ENCODE data around the gene XRN2. TPM values are rescaled to one million over a fixed set of nuclear protein-coding genes. Genes with fewer than 3 reads are reported as not detected.

The XRN2 gene
- total RNA-seq, 2 experiments from 2014 or later = 48.5 to 48.9 TPM

GRCh38 chr20:21376626-21377025, 73.5 kb downstream of the XRN2 start:
- TF ChIP-seq CTCF (IDR thresholded peaks at IDR 0.05) = no peak
- Histone ChIP-seq H3K27ac (ENCODE audit: low read depth in 1 of 2, low read length in 2 of 2) (no peak overlapping the region), H3K4me1 (ENCODE audit: insufficient read depth, low read length) (no peaks in the 10 kb centered on the region), H3K36me3 (ENCODE audit: insufficient read depth, low read length) (peaks cover 39% of the 10 kb centered on the region), H3K27me3 (ENCODE audit: control insufficient read depth in 1 of 2, insufficient read depth in 2 of 2, low read length in 2 of 2) (no peaks in the 10 kb centered on the region), H3K9me3 (ENCODE audit: control insufficient read depth in 1 of 2, insufficient read depth in 1 of 2, low read length in 2 of 2) (no peaks in the 10 kb centered on the region), H3K4me3 (ENCODE audit: low read length) (no peak overlapping the region)
- ATAC-seq (ENCODE audit: poor library complexity) (no peak), DNase-seq (no peak)
- peaks cover 85% of the 10 kb centered on the region for H3K36me3 Mint-ChIP-seq (ENCODE audit: low read depth)
- no peak overlapping the region for H3K27ac Mint-ChIP-seq
- intact Hi-C loops (cut with DNase I, micrococcal nuclease) = no loop called here
- no peaks in the 10 kb centered on the region for H3K4me1 Mint-ChIP-seq (ENCODE audit: low read depth)
- H3K27me3 Mint-ChIP-seq = no peaks in the 10 kb centered on the region
- no peak overlapping the region for H3K4me3 Mint-ChIP-seq
- ChIA-PET POLR2A (no interaction called here), CTCF (interaction anchor here (0.9 kb wide), 1 partner anchor 10 kb away, joined by 3 read pairs; no protein-coding TSS in a partner anchor)
- H3K9me3 Mint-ChIP-seq = no peaks in the 10 kb centered on the region

GRCh38 chr20:21377701-21378100, 74.6 kb downstream of the XRN2 start:
- no peak for ATAC-seq (ENCODE audit: poor library complexity)
- ChIA-PET POLR2A (no interaction called here), CTCF (interaction anchor here (0.9 kb wide), 1 partner anchor 11 kb away, joined by 3 read pairs; no protein-coding TSS in a partner anchor)
- H3K27me3 ChIP-seq (ENCODE audit: control insufficient read depth in 1 of 2, insufficient read depth in 2 of 2, low read length in 2 of 2) = no peaks in the 10 kb centered on the region
- Mint-ChIP-seq H3K4me1 (ENCODE audit: low read depth) (no peaks in the 10 kb centered on the region), H3K27ac (no peak overlapping the region), H3K4me3 (no peak overlapping the region), H3K36me3 (ENCODE audit: low read depth) (peaks cover 85% of the 10 kb centered on the region), H3K9me3 (no peaks in the 10 kb centered on the region), H3K27me3 (no peaks in the 10 kb centered on the region)
- no peak for DNase-seq
- no peaks in the 10 kb centered on the region for H3K9me3 ChIP-seq (ENCODE audit: control insufficient read depth in 1 of 2, insufficient read depth in 1 of 2, low read length in 2 of 2)
- H3K4me3 ChIP-seq (ENCODE audit: low read length) = no peak overlapping the region
- intact Hi-C loops (cut with DNase I, micrococcal nuclease) = no loop called here
- no peaks in the 10 kb centered on the region for H3K4me1 ChIP-seq (ENCODE audit: insufficient read depth, low read length)
- peaks cover 48% of the 10 kb centered on the region for H3K36me3 ChIP-seq (ENCODE audit: insufficient read depth, low read length)
- no peak overlapping the region for H3K27ac ChIP-seq (ENCODE audit: low read depth in 1 of 2, low read length in 2 of 2)
- TF ChIP-seq CTCF (IDR thresholded peaks at IDR 0.05) = no peak

GRCh38 chr20:21378259-21378658, 75.1 kb downstream of the XRN2 start:
- intact Hi-C loops (cut with DNase I, micrococcal nuclease) = no loop called here
- CTCF ChIA-PET = no interaction called here

More at GRCh38 chr20:21378259-21378658, 75.1 kb downstream of the XRN2 start:
- no peaks in the 10 kb centered on the region for H3K9me3 Mint-ChIP-seq
- ATAC-seq (ENCODE audit: poor library complexity) (no peak), DNase-seq (no peak)
- no peak overlapping the region for H3K27ac Mint-ChIP-seq
- Histone ChIP-seq H3K4me1 (ENCODE audit: insufficient read depth, low read length) (no peaks in the 10 kb centered on the region), H3K36me3 (ENCODE audit: insufficient read depth, low read length) (peaks cover 52% of the 10 kb centered on the region), H3K27ac (ENCODE audit: low read depth in 1 of 2, low read length in 2 of 2) (no peak overlapping the region), H3K4me3 (ENCODE audit: low read length) (no peak overlapping the region), H3K9me3 (ENCODE audit: control insufficient read depth in 1 of 2, insufficient read depth in 1 of 2, low read length in 2 of 2) (no peaks in the 10 kb centered on the region), H3K27me3 (ENCODE audit: control insufficient read depth in 1 of 2, insufficient read depth in 2 of 2, low read length in 2 of 2) (no peaks in the 10 kb centered on the region)
- no peaks in the 10 kb centered on the region for H3K27me3 Mint-ChIP-seq
- no peaks in the 10 kb centered on the region for H3K4me1 Mint-ChIP-seq (ENCODE audit: low read depth)
- no peak for TF ChIP-seq CTCF (IDR thresholded peaks at IDR 0.05)
- H3K4me3 Mint-ChIP-seq = no peak overlapping the region
- POLR2A ChIA-PET = no interaction called here
- H3K36me3 Mint-ChIP-seq (ENCODE audit: low read depth) = peaks cover 85% of the 10 kb centered on the region

All from CD4-positive, alpha-beta T cell (primary cell).